Fibroblast of the conjunctiva (primary cell): ENCODE results near the gene ZNF749.
"Not testable (repeated sequence)": the region's sequence is repeated elsewhere in the genome, so short reads cannot be mapped to it uniquely, and the experiment has no call there.

ENCODE experiments used
- DNase-seq: peaks from one replicate; pipeline ENCODE4 v3.0.0-alpha.2; 2010; ENCODE audit warnings: low read depth

The ZNF749 gene

DNA sequence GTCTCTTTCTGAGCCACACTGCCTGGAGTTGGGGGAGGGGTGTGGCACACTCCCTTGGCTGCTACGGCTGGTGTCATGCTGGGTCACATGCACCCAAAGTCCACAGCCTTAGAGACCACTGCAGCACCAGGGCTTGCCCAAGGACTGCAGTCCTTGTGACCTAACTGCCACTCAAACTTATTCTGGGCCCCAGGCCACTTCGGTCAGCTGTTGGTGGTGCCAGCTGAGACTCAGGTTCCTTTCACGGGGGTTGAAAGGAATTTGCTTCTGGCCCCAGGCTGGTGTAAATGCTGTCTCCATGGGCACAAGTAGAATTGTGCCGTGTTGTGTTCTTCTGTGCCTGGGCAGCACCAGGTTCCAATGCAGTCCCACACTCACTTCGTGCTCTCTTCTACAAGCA, 31.4 kb downstream of the ZNF749 start:
- no peak for DNase-seq

DNA sequence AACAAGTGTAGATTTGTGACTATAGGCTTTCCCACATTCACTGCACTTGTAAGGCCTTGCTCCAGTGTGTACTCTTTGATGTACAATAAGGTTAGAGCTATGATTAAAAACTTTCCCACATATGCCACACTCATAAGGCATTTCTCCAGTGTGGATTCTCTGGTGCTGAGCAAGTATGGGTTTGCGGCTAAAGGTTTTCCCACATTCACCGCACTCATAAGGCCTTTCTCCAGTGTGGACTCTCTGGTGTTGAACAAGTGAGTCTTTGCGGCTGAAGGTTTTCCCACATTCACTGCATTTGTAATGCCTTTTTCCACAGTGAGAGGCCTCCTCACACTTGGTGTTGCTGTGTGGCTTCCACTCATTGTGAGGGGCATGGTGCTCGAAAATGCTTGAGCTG, 38.5 kb downstream of the ZNF749 start:
- no peak for DNase-seq

DNA sequence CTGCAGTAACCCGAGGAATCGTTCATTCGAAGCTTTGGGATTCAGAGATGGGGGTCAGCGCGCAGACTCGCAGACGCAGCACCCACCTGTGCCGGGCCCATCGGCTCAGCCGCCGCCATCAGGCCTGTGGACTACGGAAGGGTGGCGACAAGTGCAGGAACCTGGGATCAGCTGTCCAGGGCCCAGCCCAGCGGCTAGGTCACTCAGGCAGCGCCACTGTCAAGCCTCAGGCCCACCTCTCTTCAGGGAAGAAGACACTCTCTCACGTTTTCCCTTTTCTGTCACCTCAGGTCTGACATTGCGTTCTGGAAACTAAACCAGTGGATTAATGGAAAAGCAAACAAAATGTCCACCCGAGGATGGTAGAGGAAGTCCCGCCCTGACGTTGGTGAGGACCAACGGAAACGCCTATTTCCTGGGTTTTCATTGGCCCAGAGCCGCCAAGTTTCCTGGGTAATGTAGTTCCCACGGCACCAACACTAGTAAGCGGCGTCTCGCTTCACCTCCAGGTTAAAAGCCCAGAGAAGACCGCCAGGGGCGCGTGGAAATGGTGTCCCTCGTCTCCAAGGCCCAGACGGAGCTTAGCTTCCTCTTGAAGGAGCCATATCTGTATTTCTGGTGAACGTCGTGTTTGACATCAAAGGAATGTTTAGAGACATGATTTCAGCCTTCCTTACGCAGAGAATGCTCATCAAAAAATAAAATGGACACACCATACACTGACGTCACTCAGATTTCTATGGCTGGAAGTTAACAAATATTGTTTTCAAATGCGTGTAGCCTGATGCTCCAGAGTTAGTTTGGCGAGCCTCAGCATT, 42.3 kb downstream of the ZNF749 start, which contains the start of gene ZNF772:
Gene ZNF772 (minus strand): TSS at position 376 of the 818 bp plus-strand sequence. CDS start 257 bp downstream, at position 119.
- DNase-seq = peak; percentile 74

DNA sequence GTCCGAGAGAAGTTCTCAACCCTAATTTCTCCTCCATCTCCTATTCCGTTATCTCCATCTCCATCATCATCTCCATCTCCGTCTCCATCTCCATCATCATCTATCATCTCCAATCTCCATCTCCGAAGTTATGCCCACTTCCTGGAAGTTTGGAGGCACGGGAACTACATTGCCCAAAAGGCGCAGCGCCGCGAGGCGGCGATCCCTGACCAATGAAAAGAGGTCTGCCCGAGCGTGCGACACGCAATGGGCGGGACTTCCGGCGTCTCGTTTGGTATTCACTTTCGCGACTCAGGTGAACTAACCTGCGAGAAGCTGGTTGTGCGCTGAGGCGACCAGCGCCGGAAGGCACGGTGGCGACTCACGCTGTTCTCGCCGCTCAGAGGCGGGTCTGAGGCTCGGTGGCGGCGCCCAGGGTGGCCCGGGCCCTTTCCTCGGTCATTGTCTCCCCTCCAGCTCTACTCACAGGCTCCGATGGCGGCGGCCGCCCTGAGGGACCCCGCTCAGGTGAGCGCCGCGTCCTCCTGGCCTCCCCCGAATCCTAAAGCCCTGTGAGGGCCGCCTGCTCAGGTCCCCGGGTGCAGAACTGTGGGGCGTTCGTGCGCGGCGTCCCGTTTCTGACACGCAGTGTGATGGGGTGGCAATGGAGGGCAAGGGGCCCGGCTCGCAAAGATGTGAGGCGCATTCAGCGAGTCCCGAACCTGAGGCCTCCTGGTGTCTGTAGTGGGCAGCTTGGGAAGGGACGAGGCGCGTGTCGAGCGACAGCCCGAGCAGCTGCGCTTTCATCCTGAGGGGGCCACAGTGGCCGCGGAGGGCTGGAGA, 52.6 kb downstream of the ZNF749 start, which contains the start of gene ZNF419:
Gene ZNF419 (plus strand): TSS at position 274 of the 822 bp plus-strand sequence. CDS start 201 bp downstream, at position 475.
- peak; percentile 61 for DNase-seq

DNA sequence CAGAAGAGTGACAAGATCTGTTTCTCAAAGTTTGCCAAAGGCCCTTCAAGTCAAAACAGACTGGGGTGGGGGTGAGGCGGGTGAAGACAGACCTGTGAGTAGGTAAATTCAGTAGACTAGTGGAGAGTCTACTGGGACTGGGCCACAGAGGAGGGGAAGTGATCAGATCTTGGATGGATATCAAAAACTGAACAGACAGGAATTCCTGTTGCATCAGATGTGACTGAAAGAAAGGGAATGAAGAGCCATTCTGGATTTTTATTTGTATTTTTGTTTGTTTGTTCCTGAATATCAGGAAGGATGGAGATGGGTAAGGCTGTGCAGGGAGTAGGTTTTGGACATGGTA, 53.1 kb downstream of the ZNF749 start:
- not testable (repeated sequence) for DNase-seq
